WTC11 (cell line): ENCODE data around the gene FAT3. TPM values are rescaled to one million over a fixed set of nuclear protein-coding genes. Genes with fewer than 3 reads are reported as not detected.

ENCODE experiments used
- ATAC-seq: fragments of 200-7000 bp; cut with Tn5 transposase; 2 replicates; pipeline ENCODE4 v1.10.0; 2021; ENCODE audit warnings: mild to moderate bottlenecking, moderate library complexity
- CTCF ChIA-PET: fragments of 300-600 bp; sonication (Branson Sonifier 250); formaldehyde crosslinking; loops from one replicate; lab custom pipeline; 2021; ENCODE audit warnings: antibody characterized with exemption; lab: Charles Lee
- POLR2A ChIA-PET: fragments of 350-600 bp; sonication (Branson Sonifier 250); formaldehyde crosslinking; loops from one replicate; lab custom pipeline; 2021; ENCODE audit warnings: antibody characterized with exemption; lab: Charles Lee
- DNase-seq: peaks from one replicate; pipeline ENCODE4 v3.0.0; 2021; ENCODE audit warnings: low spot score
- H3K27ac Mint-ChIP-seq: 2 replicates; pipeline ENCODE4 v1.8.0; 2021; ENCODE audit warnings: mixed read lengths
- H3K27me3 Mint-ChIP-seq: 2 replicates; pipeline ENCODE4 v1.8.0; 2021; ENCODE audit warnings: low read depth, mild to moderate bottlenecking, moderate library complexity, mixed read lengths
- H3K36me3 Mint-ChIP-seq: 2 replicates; pipeline ENCODE4 v1.8.0; 2021; ENCODE audit warnings: mixed read lengths
- H3K4me1 Mint-ChIP-seq: 2 replicates; pipeline ENCODE4 v1.8.0; 2022; ENCODE audit warnings: mixed read lengths
- H3K4me3 Mint-ChIP-seq: 2 replicates; pipeline ENCODE4 v1.8.0; 2021; ENCODE audit warnings: mild to moderate bottlenecking, moderate library complexity, mixed read lengths
- H3K9me3 Mint-ChIP-seq: 2 replicates; pipeline ENCODE4 v1.8.0; 2021; ENCODE audit warnings: mixed read lengths
- IRF2 ChIP-seq: sonication (generic); formaldehyde crosslinking; IDR thresholded peaks from 2 replicates; pipeline ENCODE4 v1.8.0; 2022; ENCODE audit warnings: low read depth, missing genetic modification reagents, borderline replicate concordance
- JAZF1 ChIP-seq: fragments of 250-450 bp; sonication (Bioruptor Pico); IDR thresholded peaks from 2 replicates; pipeline ENCODE4 v1.9.0; 2021; ENCODE audit warnings: moderate library complexity, mild to moderate bottlenecking, inconsistent platforms
- NFATC4 ChIP-seq: fragments of 250-450 bp; sonication (Bioruptor Pico); IDR thresholded peaks from 2 replicates; pipeline ENCODE4 v1.9.0; 2021; ENCODE audit warnings: mild to moderate bottlenecking
- NFYB ChIP-seq: sonication (generic); formaldehyde crosslinking; conservative IDR thresholded peaks from 2 replicates; pipeline ENCODE4 v1.8.0; 2022; ENCODE audit warnings: low read depth, missing genetic modification reagents
- SMAD3 ChIP-seq: sonication (generic); formaldehyde crosslinking; IDR thresholded peaks from 2 replicates; pipeline ENCODE4 v1.8.0; 2022; ENCODE audit warnings: missing genetic modification reagents, mild to moderate bottlenecking, borderline replicate concordance
- SOX15 ChIP-seq: fragments of 250-450 bp; sonication (Bioruptor Pico); IDR thresholded peaks from 2 replicates; pipeline ENCODE4 v1.9.0; 2021; ENCODE audit warnings: mild to moderate bottlenecking
- TEAD1 ChIP-seq: sonication (generic); formaldehyde crosslinking; IDR thresholded peaks from 2 replicates; pipeline ENCODE4 v1.8.0; 2022; ENCODE audit warnings: mild to moderate bottlenecking, missing genetic modification reagents
- ZNF121 ChIP-seq: sonication (generic); formaldehyde crosslinking; IDR thresholded peaks from 2 replicates; pipeline ENCODE4 v1.8.0; 2023; ENCODE audit warnings: missing genetic modification reagents
- ZNF317 ChIP-seq: sonication (generic); formaldehyde crosslinking; IDR thresholded peaks from 2 replicates; pipeline ENCODE4 v1.8.1; 2023; ENCODE audit warnings: low read depth, mild to moderate bottlenecking, moderate library complexity, missing genetic modification reagents, borderline replicate concordance
- ZNF423 ChIP-seq: fragments of 250-450 bp; sonication (Bioruptor Pico); IDR thresholded peaks from 2 replicates; pipeline ENCODE4 v2.1.2; 2022; ENCODE audit warnings: mild to moderate bottlenecking, moderate library complexity
- total RNA-seq: library from RNA; stranded (reverse); gene quantifications from 3 replicates; pipeline ENCODE4 v1.2.3, GENCODE V29; 2021
- TF ChIP-seq, protein P1 (sequence below): sonication (generic); formaldehyde crosslinking; IDR thresholded peaks from 2 replicates; pipeline ENCODE4 v1.8.1; 2023; ENCODE audit warnings: mild to moderate bottlenecking, missing genetic modification reagents
- TF ChIP-seq, protein P2 (sequence below): sonication (generic); formaldehyde crosslinking; conservative IDR thresholded peaks from 2 replicates; pipeline ENCODE4 v1.8.1; 2022; ENCODE audit warnings: mild to moderate bottlenecking, missing genetic modification reagents
- TF ChIP-seq, protein P3 (sequence below): sonication (generic); formaldehyde crosslinking; IDR thresholded peaks from 2 replicates; pipeline ENCODE4 v1.8.1; 2022; ENCODE audit warnings: missing genetic modification reagents, borderline replicate concordance
- TF ChIP-seq, protein P4 (sequence below): fragments of 250-450 bp; sonication (Bioruptor Pico); IDR thresholded peaks from 2 replicates; pipeline ENCODE4 v1.9.0; 2021; ENCODE audit warnings: moderate library complexity, mild to moderate bottlenecking, inconsistent platforms, borderline replicate concordance
- TF ChIP-seq, protein P5 (sequence below): sonication (generic); formaldehyde crosslinking; IDR thresholded peaks from 2 replicates; pipeline ENCODE4 v1.8.1; 2022; ENCODE audit warnings: mild to moderate bottlenecking, missing genetic modification reagents, moderate library complexity, borderline replicate concordance
- TF ChIP-seq, protein P6 (sequence below): fragments of 200-600 bp; IDR thresholded peaks from 2 replicates; pipeline ENCODE4 v1.8.0; 2022; ENCODE audit warnings: antibody characterized with exemption
- TF ChIP-seq, protein P7 (sequence below): sonication (generic); formaldehyde crosslinking; IDR thresholded peaks from 2 replicates; pipeline ENCODE4 v1.8.1; 2023; ENCODE audit warnings: mild to moderate bottlenecking, missing genetic modification reagents, moderate library complexity

Gene FAT3
- total RNA-seq, 1 experiment from 2014 or later: 30.9 TPM

DNA sequence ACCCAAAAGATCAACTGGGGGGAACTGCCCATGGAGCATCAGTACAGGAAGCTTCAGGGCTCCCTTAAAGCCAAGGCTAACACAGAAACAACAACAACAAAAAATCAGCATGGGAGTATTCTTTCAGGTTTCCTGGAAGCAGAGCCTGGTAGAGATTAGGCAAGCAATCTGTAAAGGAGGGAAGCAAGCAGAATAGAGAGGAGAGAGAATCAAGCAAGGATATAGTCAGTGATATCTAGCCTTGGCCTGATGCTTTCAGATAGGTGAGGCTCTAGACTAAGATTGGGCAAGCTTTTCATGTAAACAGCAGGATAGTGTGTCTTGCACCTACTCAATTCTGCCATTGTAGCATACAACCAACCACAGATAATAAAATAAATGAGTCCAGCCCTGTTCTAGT, 44.4 kb upstream of the FAT3 start:
- H3K4me3 Mint-ChIP-seq: no peak overlapping the region
- no peaks in the 10 kb centered on the region for H3K36me3 Mint-ChIP-seq
- POLR2A ChIA-PET: interaction anchor here (0.6 kb wide), 1 partner anchor 199 kb away, joined by 4 read pairs; no protein-coding TSS in a partner anchor
- H3K27me3 Mint-ChIP-seq: no peaks in the 10 kb centered on the region; the same call in none of the 2 replicates
- H3K4me1 Mint-ChIP-seq: peaks cover 17% of the 10 kb centered on the region
- CTCF ChIA-PET: interaction anchor here (1.5 kb wide), 1 partner anchor 28 kb away, joined by 5 read pairs; no protein-coding TSS in a partner anchor
- peak overlapping the region; percentile 41 for H3K27ac Mint-ChIP-seq
- no peaks in the 10 kb centered on the region; the same call in 1 of the 2 replicates for H3K9me3 Mint-ChIP-seq
- no peak for TF ChIP-seq NFATC4 (CRISPR knock-in tag)
- ATAC-seq: peak; percentile 51
- no peak for DNase-seq

DNA sequence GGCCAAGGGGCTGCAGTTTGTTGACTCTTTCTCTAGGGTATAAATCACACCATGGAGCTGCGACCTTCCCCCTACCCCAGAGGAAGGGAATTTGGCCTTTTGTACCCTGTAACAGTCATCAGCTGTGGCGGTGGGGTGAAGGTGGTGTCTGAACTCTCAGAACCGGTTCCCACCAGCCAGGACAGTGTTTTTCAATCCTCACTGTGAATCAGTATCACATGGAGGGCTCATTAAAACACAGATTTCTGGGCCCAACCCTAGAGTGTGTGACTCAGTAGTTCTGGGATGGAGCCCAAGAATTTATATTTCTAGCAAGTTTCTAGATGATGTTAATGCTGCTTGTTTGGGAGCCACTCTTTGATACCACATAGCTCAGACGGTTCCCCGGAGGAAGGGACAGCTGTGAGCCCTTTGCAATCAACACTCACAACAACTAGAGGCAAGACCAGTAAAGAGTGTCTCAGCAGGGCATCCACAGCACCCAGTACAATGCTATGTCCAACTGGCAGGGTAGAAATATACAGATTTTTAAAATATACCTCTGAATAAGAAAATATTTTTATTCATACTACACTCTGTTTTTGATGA, 43.9 kb upstream of the FAT3 start:
- ChIA-PET CTCF (interaction anchor here (1.5 kb wide), 1 partner anchor 28 kb away, joined by 5 read pairs; no protein-coding TSS in a partner anchor), POLR2A (no interaction called here)
- no peaks in the 10 kb centered on the region; the same call in 1 of the 2 replicates for H3K9me3 Mint-ChIP-seq
- no peak for DNase-seq
- H3K4me3 Mint-ChIP-seq: no peak overlapping the region
- no peak overlapping the region for H3K27ac Mint-ChIP-seq
- no peak for TF ChIP-seq TEAD1 (CRISPR knock-in tag)
- no peak for TF ChIP-seq SOX15 (CRISPR knock-in tag)
- TF ChIP-seq SMAD3 (CRISPR knock-in tag): no peak
- TF ChIP-seq JAZF1 (CRISPR knock-in tag): no peak
- no peak for TF ChIP-seq ZNF317 (CRISPR knock-in tag)
- TF ChIP-seq NFYB (CRISPR knock-in tag): no peak
- TF ChIP-seq, protein P1, sequence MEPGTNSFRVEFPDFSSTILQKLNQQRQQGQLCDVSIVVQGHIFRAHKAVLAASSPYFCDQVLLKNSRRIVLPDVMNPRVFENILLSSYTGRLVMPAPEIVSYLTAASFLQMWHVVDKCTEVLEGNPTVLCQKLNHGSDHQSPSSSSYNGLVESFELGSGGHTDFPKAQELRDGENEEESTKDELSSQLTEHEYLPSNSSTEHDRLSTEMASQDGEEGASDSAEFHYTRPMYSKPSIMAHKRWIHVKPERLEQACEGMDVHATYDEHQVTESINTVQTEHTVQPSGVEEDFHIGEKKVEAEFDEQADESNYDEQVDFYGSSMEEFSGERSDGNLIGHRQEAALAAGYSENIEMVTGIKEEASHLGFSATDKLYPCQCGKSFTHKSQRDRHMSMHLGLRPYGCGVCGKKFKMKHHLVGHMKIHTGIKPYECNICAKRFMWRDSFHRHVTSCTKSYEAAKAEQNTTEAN: no peak
- TF ChIP-seq, protein P2, sequence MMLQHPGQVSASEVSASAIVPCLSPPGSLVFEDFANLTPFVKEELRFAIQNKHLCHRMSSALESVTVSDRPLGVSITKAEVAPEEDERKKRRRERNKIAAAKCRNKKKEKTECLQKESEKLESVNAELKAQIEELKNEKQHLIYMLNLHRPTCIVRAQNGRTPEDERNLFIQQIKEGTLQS (CRISPR knock-in tag): no peak
- H3K4me1 Mint-ChIP-seq: peaks cover 17% of the 10 kb centered on the region
- no peaks in the 10 kb centered on the region; the same call in none of the 2 replicates for H3K27me3 Mint-ChIP-seq
- peak; percentile 83 for ATAC-seq
- H3K36me3 Mint-ChIP-seq: no peaks in the 10 kb centered on the region

DNA sequence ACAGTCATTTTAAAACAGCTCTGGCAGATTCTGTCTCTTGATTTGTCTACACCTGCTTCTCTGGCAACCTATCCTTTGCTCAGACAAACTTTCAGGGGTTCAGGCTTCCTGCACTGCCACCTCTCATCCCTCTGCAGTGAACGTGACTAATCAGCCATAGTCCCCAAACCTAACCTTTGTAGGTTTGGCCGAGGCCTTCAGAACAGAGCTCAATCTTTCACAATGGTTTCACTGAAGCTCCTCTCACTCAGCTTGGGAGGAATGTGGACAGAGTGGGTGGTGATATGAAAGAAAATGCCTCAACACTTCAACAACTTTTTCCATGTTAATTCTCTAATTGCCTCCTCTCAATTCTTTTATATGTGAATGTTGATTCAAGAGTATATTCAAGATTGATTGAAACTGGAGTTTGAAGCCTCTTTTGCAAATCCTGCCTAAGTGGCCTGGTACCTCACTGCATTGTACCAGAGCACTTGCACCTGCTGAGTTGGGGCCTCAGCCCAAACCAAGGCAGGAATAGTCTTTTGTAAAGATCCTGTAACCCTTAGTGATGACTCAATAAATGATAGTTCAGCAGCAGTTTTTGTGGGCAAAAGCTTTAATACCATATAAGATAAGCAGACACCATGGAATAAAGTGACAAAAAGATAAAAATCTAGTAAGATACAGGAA, 33.9 kb upstream of the FAT3 start:
- ChIA-PET POLR2A (no interaction called here), CTCF (interaction anchor here (1.0 kb wide), 1 partner anchor 39 kb away, joined by 3 read pairs; no protein-coding TSS in a partner anchor)
- no peaks in the 10 kb centered on the region for H3K9me3 Mint-ChIP-seq
- peaks cover 6% of the 10 kb centered on the region for H3K4me1 Mint-ChIP-seq
- TF ChIP-seq, protein P3, sequence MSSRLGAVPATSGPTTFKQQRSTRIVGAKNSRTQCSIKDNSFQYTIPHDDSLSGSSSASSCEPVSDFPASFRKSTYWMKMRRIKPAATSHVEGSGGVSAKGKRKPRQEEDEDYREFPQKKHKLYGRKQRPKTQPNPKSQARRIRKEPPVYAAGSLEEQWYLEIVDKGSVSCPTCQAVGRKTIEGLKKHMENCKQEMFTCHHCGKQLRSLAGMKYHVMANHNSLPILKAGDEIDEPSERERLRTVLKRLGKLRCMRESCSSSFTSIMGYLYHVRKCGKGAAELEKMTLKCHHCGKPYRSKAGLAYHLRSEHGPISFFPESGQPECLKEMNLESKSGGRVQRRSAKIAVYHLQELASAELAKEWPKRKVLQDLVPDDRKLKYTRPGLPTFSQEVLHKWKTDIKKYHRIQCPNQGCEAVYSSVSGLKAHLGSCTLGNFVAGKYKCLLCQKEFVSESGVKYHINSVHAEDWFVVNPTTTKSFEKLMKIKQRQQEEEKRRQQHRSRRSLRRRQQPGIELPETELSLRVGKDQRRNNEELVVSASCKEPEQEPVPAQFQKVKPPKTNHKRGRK (CRISPR knock-in tag): no peak
- TF ChIP-seq, protein P4, sequence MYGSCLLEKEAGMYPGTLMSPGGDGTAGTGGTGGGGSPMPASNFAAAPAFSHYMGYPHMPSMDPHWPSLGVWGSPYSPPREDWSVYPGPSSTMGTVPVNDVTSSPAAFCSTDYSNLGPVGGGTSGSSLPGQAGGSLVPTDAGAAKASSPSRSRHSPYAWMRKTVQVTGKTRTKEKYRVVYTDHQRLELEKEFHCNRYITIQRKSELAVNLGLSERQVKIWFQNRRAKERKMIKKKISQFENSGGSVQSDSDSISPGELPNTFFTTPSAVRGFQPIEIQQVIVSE (CRISPR knock-in tag): no peak
- TF ChIP-seq ZNF121 (CRISPR knock-in tag): peak; percentile 89
- TF ChIP-seq, protein P5, sequence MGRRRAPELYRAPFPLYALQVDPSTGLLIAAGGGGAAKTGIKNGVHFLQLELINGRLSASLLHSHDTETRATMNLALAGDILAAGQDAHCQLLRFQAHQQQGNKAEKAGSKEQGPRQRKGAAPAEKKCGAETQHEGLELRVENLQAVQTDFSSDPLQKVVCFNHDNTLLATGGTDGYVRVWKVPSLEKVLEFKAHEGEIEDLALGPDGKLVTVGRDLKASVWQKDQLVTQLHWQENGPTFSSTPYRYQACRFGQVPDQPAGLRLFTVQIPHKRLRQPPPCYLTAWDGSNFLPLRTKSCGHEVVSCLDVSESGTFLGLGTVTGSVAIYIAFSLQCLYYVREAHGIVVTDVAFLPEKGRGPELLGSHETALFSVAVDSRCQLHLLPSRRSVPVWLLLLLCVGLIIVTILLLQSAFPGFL (CRISPR knock-in tag): no peak
- TF ChIP-seq, protein P6, sequence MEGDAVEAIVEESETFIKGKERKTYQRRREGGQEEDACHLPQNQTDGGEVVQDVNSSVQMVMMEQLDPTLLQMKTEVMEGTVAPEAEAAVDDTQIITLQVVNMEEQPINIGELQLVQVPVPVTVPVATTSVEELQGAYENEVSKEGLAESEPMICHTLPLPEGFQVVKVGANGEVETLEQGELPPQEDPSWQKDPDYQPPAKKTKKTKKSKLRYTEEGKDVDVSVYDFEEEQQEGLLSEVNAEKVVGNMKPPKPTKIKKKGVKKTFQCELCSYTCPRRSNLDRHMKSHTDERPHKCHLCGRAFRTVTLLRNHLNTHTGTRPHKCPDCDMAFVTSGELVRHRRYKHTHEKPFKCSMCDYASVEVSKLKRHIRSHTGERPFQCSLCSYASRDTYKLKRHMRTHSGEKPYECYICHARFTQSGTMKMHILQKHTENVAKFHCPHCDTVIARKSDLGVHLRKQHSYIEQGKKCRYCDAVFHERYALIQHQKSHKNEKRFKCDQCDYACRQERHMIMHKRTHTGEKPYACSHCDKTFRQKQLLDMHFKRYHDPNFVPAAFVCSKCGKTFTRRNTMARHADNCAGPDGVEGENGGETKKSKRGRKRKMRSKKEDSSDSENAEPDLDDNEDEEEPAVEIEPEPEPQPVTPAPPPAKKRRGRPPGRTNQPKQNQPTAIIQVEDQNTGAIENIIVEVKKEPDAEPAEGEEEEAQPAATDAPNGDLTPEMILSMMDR: no peak
- TF ChIP-seq IRF2 (CRISPR knock-in tag): no peak
- TF ChIP-seq ZNF423: no peak
- TF ChIP-seq, protein P7, sequence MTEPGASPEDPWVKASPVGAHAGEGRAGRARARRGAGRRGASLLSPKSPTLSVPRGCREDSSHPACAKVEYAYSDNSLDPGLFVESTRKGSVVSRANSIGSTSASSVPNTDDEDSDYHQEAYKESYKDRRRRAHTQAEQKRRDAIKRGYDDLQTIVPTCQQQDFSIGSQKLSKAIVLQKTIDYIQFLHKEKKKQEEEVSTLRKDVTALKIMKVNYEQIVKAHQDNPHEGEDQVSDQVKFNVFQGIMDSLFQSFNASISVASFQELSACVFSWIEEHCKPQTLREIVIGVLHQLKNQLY (CRISPR knock-in tag): no peak
- no peaks in the 10 kb centered on the region for H3K27me3 Mint-ChIP-seq
- no peak overlapping the region for H3K4me3 Mint-ChIP-seq
- peak; percentile 51 for ATAC-seq
- no peak for DNase-seq
- H3K36me3 Mint-ChIP-seq: no peaks in the 10 kb centered on the region
- peak overlapping the region; percentile 63; the same call in 1 of the 2 replicates for H3K27ac Mint-ChIP-seq
